SJCRH30 (cell line): ENCODE measurements around the gene SIRPA. TPM values are rescaled to one million over a fixed set of nuclear protein-coding genes. Genes with fewer than 3 reads are reported as not detected.
A peak's percentile ranks its signal among the peaks of the same experiment; 100 is the strongest.

Experiments
- DNase-seq, 2 experiments: peaks; one replicate each; pipeline ENCODE4 v3.0.0-alpha.2; 2015 to 2020
- H3K27ac ChIP-seq: fragments of 250-450 bp; sonication (Bioruptor Pico); 2 replicates; pipeline ENCODE4 v1.5.1; 2020; ENCODE audit warnings: mild to moderate bottlenecking, moderate library complexity
- H3K27me3 ChIP-seq: fragments of 250-450 bp; sonication (Bioruptor Pico); 2 replicates; pipeline ENCODE4 v1.5.1; 2020; ENCODE audit warnings: mild to moderate bottlenecking, moderate library complexity
- H3K36me3 ChIP-seq: fragments of 250-450 bp; sonication (Bioruptor Pico); 2 replicates; pipeline ENCODE4 v1.5.1; 2020; ENCODE audit warnings: mild to moderate bottlenecking, moderate library complexity
- H3K4me1 ChIP-seq: fragments of 250-450 bp; sonication (Bioruptor Pico); 2 replicates; pipeline ENCODE4 v1.5.1; 2020; ENCODE audit warnings: mild to moderate bottlenecking, moderate library complexity
- H3K4me3 ChIP-seq: fragments of 250-450 bp; sonication (Bioruptor Pico); 2 replicates; pipeline ENCODE4 v1.5.1; 2020; ENCODE audit warnings: mild to moderate bottlenecking, moderate library complexity
- H3K9me3 ChIP-seq: fragments of 250-450 bp; sonication (Bioruptor Pico); replicated peaks from 2 replicates; pipeline ENCODE4 v1.5.1; 2020; ENCODE audit warnings: mild to moderate bottlenecking, moderate library complexity
- total RNA-seq: library from RNA; depleted of rRNA; stranded (reverse); fragments of >200 nt; shearing (Covaris generic); gene quantifications from 2 replicates; pipeline ENCODE4 v1.2.3, GENCODE V29; 2014

Gene SIRPA
- total RNA-seq, 1 experiment from 2014 or later = 0.93 TPM

DNA sequence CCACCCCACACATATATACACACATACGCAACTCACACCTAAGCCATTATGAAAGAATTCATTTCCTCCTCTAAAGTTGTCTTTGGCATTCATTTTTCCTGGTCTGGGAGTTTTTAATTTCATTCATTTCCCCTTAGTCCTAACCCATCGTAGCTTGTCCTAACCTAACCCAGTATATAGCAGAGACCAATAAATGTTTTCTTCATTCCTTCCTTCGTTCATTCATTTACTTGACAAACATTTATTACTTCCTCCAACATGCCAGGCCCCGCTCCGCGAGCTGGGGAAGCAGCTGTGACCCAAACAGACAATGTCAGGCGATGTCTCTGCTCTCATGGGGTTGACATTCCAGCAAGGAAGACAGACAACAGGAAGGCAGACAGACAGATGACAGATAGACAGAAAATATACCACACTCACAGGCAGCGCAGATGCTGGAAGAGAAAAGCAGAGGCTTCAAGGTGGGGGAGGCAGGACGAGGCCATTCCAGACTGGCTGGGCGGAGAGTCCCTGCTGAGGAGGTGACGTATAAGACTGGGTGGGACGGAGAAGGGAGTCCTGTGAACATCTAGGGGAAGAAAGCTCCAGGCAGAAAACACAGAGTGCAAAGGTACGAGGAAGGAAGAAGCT is 33.7 kb upstream of the SIRPA start:
- Histone ChIP-seq H3K27ac (peak overlapping the region; percentile 20; the same call in 1 of the 2 replicates), H3K4me1 (no peaks in the 10 kb centered on the region), H3K27me3 (no peaks in the 10 kb centered on the region), H3K9me3 (no peaks in the 10 kb centered on the region), H3K4me3 (no peak overlapping the region), H3K36me3 (no peaks in the 10 kb centered on the region)
- peak in 1 of 2 experiments; percentile 15 for DNase-seq

DNA sequence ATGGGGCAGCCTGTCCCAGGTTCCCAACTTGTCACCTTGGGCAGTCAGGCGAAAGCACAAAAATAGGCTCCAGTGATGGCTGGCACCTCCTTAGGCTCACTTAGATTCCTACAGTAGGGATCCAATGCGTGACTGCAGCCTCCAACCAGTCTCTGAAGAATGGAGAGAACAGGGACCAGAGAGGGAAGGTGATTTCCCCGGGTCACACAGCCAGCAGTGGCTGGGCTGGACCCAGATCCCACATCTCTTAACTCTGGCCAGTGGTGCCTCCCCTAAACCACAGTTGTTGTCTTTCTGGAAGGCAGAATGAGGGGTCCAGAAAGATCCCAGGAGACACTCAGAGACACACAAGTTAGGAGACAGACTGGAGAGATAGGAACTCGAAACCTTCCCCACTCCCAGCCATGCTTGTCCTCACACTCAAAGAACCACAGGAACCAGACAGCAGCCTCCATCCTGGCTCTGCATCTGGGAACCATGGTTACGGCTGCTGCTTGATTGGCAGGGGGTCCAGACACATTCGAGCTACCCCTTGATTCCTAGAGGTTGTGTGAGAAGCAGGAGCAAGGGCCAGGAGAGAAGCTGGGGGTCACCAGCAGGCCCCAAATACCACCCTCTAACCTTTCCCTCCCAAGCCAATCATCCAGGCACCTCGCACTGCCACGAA is 33.1 kb upstream of the SIRPA start:
- H3K4me3 ChIP-seq = no peak overlapping the region
- H3K27ac ChIP-seq = no peak overlapping the region
- DNase-seq = no peak
- no peaks in the 10 kb centered on the region for H3K4me1 ChIP-seq
- H3K27me3 ChIP-seq = no peaks in the 10 kb centered on the region
- H3K36me3 ChIP-seq = no peaks in the 10 kb centered on the region
- no peaks in the 10 kb centered on the region for H3K9me3 ChIP-seq

DNA sequence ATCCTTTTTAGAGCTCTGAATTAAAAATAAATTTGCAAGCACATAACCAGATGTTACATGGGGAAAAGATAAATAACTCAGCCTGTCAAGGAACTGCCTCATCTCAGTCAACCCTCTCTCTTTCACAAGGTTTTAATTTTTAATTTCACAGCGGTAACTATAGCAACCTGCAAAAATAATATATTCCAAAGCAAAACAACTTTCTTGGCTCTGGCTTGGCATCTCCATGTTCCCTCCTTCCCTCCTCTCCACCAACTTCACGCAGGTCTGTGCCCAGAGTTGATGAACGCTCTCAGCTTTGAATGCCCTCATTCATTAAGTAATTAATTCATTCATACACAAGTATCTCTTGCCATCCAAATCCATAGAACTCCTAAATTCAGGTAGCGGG is 32.5 kb upstream of the SIRPA start:
- no peak overlapping the region for H3K27ac ChIP-seq
- no peaks in the 10 kb centered on the region for H3K4me1 ChIP-seq
- H3K4me3 ChIP-seq = no peak overlapping the region

GRCh38 chr20:1863296-1863695 is 31.9 kb upstream of the SIRPA start:
- Histone ChIP-seq H3K9me3 (no peaks in the 10 kb centered on the region), H3K4me1 (no peaks in the 10 kb centered on the region), H3K27me3 (no peaks in the 10 kb centered on the region), H3K27ac (no peak overlapping the region), H3K36me3 (no peaks in the 10 kb centered on the region), H3K4me3 (no peak overlapping the region)
- DNase-seq = no peak

More for the DNA sequence above, 32.5 kb upstream of the SIRPA start:
- no peak for DNase-seq
- Histone ChIP-seq H3K36me3 (no peaks in the 10 kb centered on the region), H3K27me3 (no peaks in the 10 kb centered on the region), H3K9me3 (no peaks in the 10 kb centered on the region)

DNA sequence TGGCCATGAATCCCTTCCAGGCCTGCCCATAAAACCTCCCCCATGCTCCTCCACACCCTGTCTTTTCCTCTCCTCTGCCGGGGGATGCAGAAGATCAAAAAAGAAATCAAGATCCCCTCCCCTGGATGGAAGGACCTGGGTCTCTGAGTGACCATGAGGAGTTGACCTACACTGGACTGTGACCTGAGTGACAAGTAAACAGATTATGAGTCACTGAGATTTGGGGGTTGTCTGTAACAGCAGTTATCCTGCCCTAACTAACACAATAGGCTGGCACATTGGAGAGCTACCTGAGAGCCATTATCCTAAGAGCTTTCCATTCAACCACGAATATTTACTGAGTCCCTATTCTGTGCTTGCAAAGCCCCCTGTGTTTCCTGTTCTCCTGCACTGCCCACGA is 28.4 kb upstream of the SIRPA start:
- H3K27ac ChIP-seq = no peak overlapping the region
- no peak overlapping the region for H3K4me3 ChIP-seq
- no peaks in the 10 kb centered on the region for H3K36me3 ChIP-seq
- DNase-seq = no peak
- H3K4me1 ChIP-seq = no peaks in the 10 kb centered on the region
- no peaks in the 10 kb centered on the region for H3K9me3 ChIP-seq
- H3K27me3 ChIP-seq = no peaks in the 10 kb centered on the region

DNA sequence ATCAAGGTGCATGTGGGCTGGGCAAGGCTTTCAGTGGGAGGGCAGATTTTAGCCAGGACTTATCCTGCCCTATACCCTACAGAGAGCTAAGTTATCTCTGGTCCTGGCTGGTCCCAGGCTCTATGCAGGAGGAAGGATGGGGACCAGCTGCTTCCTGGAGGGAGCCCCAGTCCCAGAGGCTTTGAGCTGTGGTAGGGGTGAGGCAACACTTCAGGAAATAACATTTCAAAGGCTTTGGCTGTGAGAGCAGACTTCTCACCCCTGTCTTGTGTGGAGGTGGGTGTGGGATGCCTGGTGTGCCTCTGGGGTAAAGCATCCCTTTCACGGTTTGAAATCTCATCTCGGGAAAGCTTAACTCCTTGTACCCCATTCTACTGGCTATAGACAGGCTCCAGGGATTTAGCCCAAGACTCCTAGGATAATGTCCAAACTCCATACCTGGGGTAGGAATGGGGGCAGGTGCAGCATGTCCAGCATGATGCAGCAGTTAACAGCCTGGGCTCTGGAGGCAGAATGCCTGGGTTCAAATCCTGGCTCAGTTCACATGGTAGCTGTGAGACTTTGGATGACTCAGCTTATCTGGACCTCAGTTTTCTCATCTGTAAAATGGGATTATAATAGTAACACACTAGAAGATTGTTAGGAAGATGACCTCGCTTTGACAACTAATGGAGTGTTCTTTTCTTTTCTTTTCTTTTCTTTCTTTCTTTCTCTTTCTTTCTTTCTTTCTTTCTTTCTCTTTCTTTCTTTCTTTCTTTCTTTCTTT is 27.5 kb upstream of the SIRPA start:
- no peak for DNase-seq
- Histone ChIP-seq H3K4me3 (no peak overlapping the region), H3K9me3 (no peaks in the 10 kb centered on the region), H3K4me1 (no peaks in the 10 kb centered on the region), H3K27ac (no peak overlapping the region), H3K36me3 (no peaks in the 10 kb centered on the region), H3K27me3 (no peaks in the 10 kb centered on the region)

GRCh38 chr20:1868856-1869255 is 26.4 kb upstream of the SIRPA start:
- DNase-seq = no peak
- H3K9me3 ChIP-seq = no peaks in the 10 kb centered on the region
- no peaks in the 10 kb centered on the region for H3K36me3 ChIP-seq
- no peaks in the 10 kb centered on the region for H3K27me3 ChIP-seq
- no peaks in the 10 kb centered on the region for H3K4me1 ChIP-seq
- H3K27ac ChIP-seq = no peak overlapping the region
- no peak overlapping the region for H3K4me3 ChIP-seq

GRCh38 chr20:1870323-1870722 is 24.9 kb upstream of the SIRPA start:
- Histone ChIP-seq H3K27ac (no peak overlapping the region), H3K27me3 (no peaks in the 10 kb centered on the region), H3K4me1 (no peaks in the 10 kb centered on the region), H3K4me3 (no peak overlapping the region), H3K36me3 (no peaks in the 10 kb centered on the region), H3K9me3 (no peaks in the 10 kb centered on the region)
- DNase-seq = no peak

DNA sequence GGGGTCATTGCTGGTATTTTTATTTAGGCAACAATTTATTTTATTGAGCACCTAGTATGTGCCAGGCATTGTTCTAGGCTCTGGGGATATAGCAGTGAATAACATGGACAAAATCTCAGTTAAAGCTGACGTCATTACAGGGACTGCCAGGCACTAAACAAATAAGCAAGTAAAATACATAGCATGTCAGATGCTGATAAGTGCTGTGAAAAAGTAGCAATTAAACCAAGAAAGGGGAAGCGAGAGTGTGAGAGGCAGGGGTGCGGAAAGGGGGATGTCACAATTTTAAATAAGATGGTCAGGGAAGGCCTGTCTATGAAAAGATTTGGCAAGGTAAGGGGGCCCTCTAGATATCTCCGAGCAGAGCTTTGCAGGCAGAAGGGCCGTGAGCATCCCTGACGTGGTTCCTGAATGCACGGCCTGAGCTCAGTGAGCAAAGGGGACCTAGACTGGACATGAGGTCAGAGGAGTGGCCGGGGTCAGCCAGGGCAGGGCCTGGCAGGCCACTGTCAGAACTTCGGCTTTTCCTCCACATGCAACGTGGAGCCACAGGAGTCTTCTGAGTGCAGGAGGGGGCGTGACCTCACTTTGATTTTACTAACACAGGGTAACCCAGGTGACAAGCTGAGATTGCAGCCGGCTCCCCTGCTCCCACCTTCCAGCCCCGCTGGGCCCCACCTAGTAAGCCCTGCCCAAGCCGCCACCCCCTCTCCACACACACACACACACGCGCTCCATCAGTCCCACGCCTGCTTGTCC is 24.2 kb upstream of the SIRPA start:
- no peak overlapping the region for H3K27ac ChIP-seq
- no peak overlapping the region for H3K4me3 ChIP-seq
- DNase-seq = no peak
- no peaks in the 10 kb centered on the region for H3K4me1 ChIP-seq
- H3K9me3 ChIP-seq = no peaks in the 10 kb centered on the region
- H3K36me3 ChIP-seq = no peaks in the 10 kb centered on the region
- no peaks in the 10 kb centered on the region for H3K27me3 ChIP-seq

- DNase-seq = no peak
- H3K4me1 ChIP-seq = no peaks in the 10 kb centered on the region
- H3K9me3 ChIP-seq = no peaks in the 10 kb centered on the region
- no peak overlapping the region for H3K27ac ChIP-seq
- H3K36me3 ChIP-seq = no peaks in the 10 kb centered on the region
- no peaks in the 10 kb centered on the region for H3K27me3 ChIP-seq
- no peak overlapping the region for H3K4me3 ChIP-seq
Measured at GRCh38 chr20:1871807-1872458, 23.3 kb upstream of the SIRPA start.

DNA sequence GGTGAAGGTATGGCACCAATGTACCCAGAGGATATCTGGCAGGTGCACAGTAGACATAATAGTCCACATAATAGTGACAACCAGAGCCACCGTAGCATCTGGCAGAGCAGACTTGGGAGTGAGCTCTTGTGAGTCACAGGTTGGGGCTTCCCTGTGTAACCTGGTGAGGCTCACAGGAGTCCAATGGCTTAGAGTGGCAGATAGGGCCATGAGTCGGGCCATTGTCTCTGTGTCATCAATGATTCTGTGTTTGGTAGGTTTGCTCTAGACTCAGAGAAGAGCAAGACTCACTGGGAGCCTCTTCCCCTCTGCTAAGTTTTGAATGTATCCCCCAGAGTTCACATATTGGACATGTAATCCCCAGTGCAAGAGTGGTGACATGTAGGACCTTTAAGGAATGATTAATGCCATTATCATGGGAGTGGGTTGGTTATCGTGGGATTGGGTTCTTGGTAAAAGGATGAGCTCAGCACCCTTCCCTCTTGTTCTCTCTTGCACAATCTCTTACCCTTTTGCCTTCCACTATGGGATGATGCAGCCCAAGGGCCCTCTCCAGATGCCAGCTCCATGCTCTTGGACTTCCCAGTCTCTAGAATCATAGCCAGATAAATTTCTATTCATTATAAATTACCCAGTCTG is 22.6 kb upstream of the SIRPA start:
- no peaks in the 10 kb centered on the region for H3K27me3 ChIP-seq

DNA sequence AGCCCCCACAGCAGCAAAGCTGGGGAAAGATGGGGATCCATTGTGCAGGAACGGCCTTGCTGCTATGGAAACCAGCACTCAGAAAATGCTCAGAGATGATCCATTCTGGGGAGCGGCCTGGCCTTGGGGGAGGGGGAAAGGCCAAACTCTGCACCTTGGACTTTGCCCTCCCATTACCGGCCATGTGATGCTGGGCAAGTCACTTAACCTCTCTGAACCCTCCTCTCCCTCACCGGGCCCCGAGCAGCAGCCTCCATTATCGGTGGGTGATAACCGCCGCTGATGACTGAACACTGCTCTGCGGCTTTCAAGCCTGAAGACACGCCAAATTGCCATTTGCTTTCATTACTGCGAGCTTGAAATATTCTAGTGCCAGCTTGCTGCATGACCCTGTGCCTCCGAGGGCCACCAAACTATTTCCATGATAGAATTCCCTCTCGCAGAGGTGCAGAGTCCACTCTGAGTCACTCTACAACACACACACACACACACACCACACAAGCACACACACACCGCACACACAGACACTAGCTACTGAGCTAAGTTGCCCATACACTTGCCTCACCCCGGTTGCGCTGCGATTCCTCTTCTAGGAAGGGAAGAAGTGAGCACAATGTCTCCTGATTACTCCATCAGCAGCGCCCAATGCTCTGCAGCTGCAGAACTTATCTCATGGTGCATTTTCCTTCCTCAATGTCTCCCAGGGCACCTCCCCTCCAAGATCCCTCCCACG is 20.6 kb upstream of the SIRPA start:
- Histone ChIP-seq H3K9me3 (no peaks in the 10 kb centered on the region), H3K27ac (no peak overlapping the region), H3K36me3 (no peaks in the 10 kb centered on the region), H3K4me1 (no peaks in the 10 kb centered on the region), H3K4me3 (no peak overlapping the region), H3K27me3 (no peaks in the 10 kb centered on the region)
- no peak for DNase-seq

More for the DNA sequence above, 22.6 kb upstream of the SIRPA start:
- no peak overlapping the region for H3K27ac ChIP-seq
- H3K9me3 ChIP-seq = no peaks in the 10 kb centered on the region
- DNase-seq = no peak
- H3K4me3 ChIP-seq = no peak overlapping the region
- H3K36me3 ChIP-seq = no peaks in the 10 kb centered on the region
- no peaks in the 10 kb centered on the region for H3K4me1 ChIP-seq

- DNase-seq = no peak
Measured at GRCh38 chr20:1875183-1875554, 20.0 kb upstream of the SIRPA start.

More at GRCh38 chr20:1875183-1875554, 20.0 kb upstream of the SIRPA start:
- H3K4me3 ChIP-seq = no peak overlapping the region
- H3K4me1 ChIP-seq = no peaks in the 10 kb centered on the region
- H3K36me3 ChIP-seq = no peaks in the 10 kb centered on the region
- no peaks in the 10 kb centered on the region for H3K27me3 ChIP-seq
- no peak overlapping the region for H3K27ac ChIP-seq
- no peaks in the 10 kb centered on the region for H3K9me3 ChIP-seq
